HCT116 (cell line): Measurements from ENCODE around the gene PLBD2.

Source experiments
- EZH2 ChIP-seq: fragments of 200-600 bp; sonication (generic); IDR thresholded peaks from 2 replicates; pipeline ENCODE4 v1.6.1; 2017; ENCODE audit warnings: antibody characterized with exemption, mixed run types
- POLR2A ChIP-seq: IDR thresholded peaks from 2 replicates; pipeline ENCODE4 v1.7.0; 2011; ENCODE audit warnings: borderline replicate concordance; ENCODE audit not compliant: insufficient read depth, insufficient read length; ENCODE audit errors: extremely low read depth
- POLR2AphosphoS5 ChIP-seq: IDR thresholded peaks from 2 replicates; pipeline ENCODE4 v1.6.1; 2011; ENCODE audit warnings: mild to moderate bottlenecking, low read depth, low read length, moderate library complexity
- SRF ChIP-seq: IDR thresholded peaks from 2 replicates; pipeline ENCODE4 v1.6.1; 2012; ENCODE audit warnings: low read depth
- TCF7L2 ChIP-seq: IDR thresholded peaks from 2 replicates; pipeline ENCODE4 v1.7.0; 2011; ENCODE audit warnings: borderline replicate concordance, inconsistent platforms; ENCODE audit not compliant: insufficient read depth, insufficient read length; ENCODE audit errors: extremely low read depth
- ZNF274 ChIP-seq: fragments of 200-500 bp; sonication (Bioruptor generic); IDR thresholded peaks from 2 replicates; pipeline ENCODE4 v1.6.1; 2014; ENCODE audit warnings: mild to moderate bottlenecking, low read depth, low read length, inconsistent platforms
- TF ChIP-seq, protein P1 (sequence below), 3 experiments: fragments of 200-600 bp in 1 of 3; sonication (generic) in 1 of 3; IDR thresholded peaks in 2 of 3; conservative IDR thresholded peaks in 1 of 3; 2 replicates each; pipeline ENCODE4 v1.5.1; 2012 to 2017; ENCODE audit warnings: low read depth in 2 of 3, low read length in 2 of 3, antibody characterized with exemption in 1 of 3, borderline replicate concordance in 1 of 3, control low read depth in 1 of 3, mild to moderate bottlenecking in 1 of 3, mixed read lengths in 1 of 3, mixed run types in 1 of 3, moderate library complexity in 1 of 3; ENCODE audit not compliant: insufficient read depth in 1 of 3

DNA sequence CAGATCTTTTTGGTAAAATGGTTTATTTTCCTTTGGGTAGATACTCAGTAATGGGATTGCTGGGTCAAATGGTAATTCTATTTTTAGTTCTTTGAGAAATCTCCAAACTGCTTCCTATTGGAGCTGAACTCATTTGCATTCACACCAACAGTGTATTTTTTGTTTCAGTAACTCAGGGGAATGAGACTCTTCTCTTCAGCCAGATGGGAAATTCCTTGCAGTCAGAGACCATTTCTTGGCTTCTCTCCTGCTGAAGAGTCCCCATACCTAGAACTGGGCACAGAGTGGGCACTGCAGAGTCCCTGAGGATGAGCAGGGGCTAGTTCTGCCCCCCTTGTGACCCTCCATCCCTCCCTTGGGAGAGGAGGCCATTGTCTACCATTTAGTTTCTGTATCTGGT lies 74.6 kb downstream of the PLBD2 start:
- TF ChIP-seq SRF = no peak
- no peak for TF ChIP-seq POLR2A
- TF ChIP-seq, protein P1, sequence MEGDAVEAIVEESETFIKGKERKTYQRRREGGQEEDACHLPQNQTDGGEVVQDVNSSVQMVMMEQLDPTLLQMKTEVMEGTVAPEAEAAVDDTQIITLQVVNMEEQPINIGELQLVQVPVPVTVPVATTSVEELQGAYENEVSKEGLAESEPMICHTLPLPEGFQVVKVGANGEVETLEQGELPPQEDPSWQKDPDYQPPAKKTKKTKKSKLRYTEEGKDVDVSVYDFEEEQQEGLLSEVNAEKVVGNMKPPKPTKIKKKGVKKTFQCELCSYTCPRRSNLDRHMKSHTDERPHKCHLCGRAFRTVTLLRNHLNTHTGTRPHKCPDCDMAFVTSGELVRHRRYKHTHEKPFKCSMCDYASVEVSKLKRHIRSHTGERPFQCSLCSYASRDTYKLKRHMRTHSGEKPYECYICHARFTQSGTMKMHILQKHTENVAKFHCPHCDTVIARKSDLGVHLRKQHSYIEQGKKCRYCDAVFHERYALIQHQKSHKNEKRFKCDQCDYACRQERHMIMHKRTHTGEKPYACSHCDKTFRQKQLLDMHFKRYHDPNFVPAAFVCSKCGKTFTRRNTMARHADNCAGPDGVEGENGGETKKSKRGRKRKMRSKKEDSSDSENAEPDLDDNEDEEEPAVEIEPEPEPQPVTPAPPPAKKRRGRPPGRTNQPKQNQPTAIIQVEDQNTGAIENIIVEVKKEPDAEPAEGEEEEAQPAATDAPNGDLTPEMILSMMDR (IDR thresholded peaks at IDR 0.05 in 2 of 3, conservative IDR thresholded peaks at IDR 0.05 in 1 of 3; ENCODE audit: borderline replicate concordance in 1 of 3, insufficient read depth in 1 of 3, low read depth in 2 of 3, low read length in 2 of 3) = no peak
- no peak for TF ChIP-seq EZH2
- no peak for TF ChIP-seq POLR2AphosphoS5
- TF ChIP-seq ZNF274 = no peak
- TF ChIP-seq TCF7L2 = no peak
